Neuronal stem cell (in vitro differentiated cells): ENCODE results near the gene GABRB1.

ENCODE experiments used
- DNase-seq: peaks from one replicate; pipeline ENCODE4 v3.0.0-alpha.2; 2013; ENCODE audit warnings: low spot score
- H2AFZ ChIP-seq: one replicate; pipeline ENCODE4 v1.6.1; 2013; ENCODE audit warnings: mild to moderate bottlenecking, low read length, inconsistent platforms
- H2AK5ac ChIP-seq: 2 replicates; pipeline ENCODE4 v1.6.1; 2013; ENCODE audit warnings: low read depth, mild to moderate bottlenecking, inconsistent platforms, low read length, moderate library complexity, mixed read lengths
- H2BK120ac ChIP-seq: 2 replicates; pipeline ENCODE4 v1.6.1; 2013; ENCODE audit warnings: low read depth, mild to moderate bottlenecking, inconsistent platforms, low read length, moderate library complexity, mixed read lengths
- H2BK12ac ChIP-seq: one replicate; pipeline ENCODE4 v1.6.1; 2013; ENCODE audit warnings: low read length, inconsistent platforms
- H2BK15ac ChIP-seq: 2 replicates; pipeline ENCODE4 v1.6.1; 2013; ENCODE audit warnings: mild to moderate bottlenecking, low read length, inconsistent platforms, mixed read lengths
- H2BK5ac ChIP-seq: one replicate; pipeline ENCODE4 v1.6.1; 2013; ENCODE audit warnings: inconsistent platforms, mild to moderate bottlenecking, low read length, moderate library complexity
- H3K14ac ChIP-seq: one replicate; pipeline ENCODE4 v1.6.1; 2013; ENCODE audit warnings: low read length, inconsistent platforms
- H3K18ac ChIP-seq: 2 replicates; pipeline ENCODE4 v1.6.1; 2013; ENCODE audit warnings: low read length, inconsistent platforms
- H3K23ac ChIP-seq: 2 replicates; pipeline ENCODE4 v1.6.1; 2013; ENCODE audit warnings: low read depth, mild to moderate bottlenecking, mixed read lengths, low read length, inconsistent platforms; ENCODE audit not compliant: poor library complexity
- H3K27ac ChIP-seq: replicated peaks from 3 replicates; pipeline ENCODE4 v1.5.1; 2013; ENCODE audit warnings: low read length, inconsistent platforms
- H3K27me3 ChIP-seq, 3 experiments: 2 replicates each; pipeline ENCODE4 v1.6.1; 2013; ENCODE audit warnings: low read length in 3 of 3, mild to moderate bottlenecking in 2 of 3, inconsistent platforms in 1 of 3, low read depth in 1 of 3, mixed read lengths in 1 of 3, moderate library complexity in 1 of 3; ENCODE audit not compliant: control insufficient read depth in 3 of 3, insufficient read depth in 3 of 3
- H3K36me3 ChIP-seq, 2 donors: replicated peaks in 1 of 2; 2 replicates each; pipeline ENCODE4 v1.6.1; 2013; ENCODE audit warnings: low read length in 2 of 2; ENCODE audit not compliant: control insufficient read depth in 2 of 2, insufficient read depth in 2 of 2
- H3K4ac ChIP-seq: 2 replicates; pipeline ENCODE4 v1.6.1; 2013; ENCODE audit warnings: inconsistent platforms, mild to moderate bottlenecking, low read length, moderate library complexity
- H3K4me1 ChIP-seq, 2 donors: 1 replicate in 1 of 2; 2 replicates in 1 of 2; pipeline ENCODE4 v1.6.1; 2013; ENCODE audit warnings: low read length in 2 of 2, low read depth in 1 of 2; ENCODE audit not compliant: control insufficient read depth in 2 of 2, insufficient read depth in 1 of 2
- H3K4me2 ChIP-seq: one replicate; pipeline ENCODE4 v1.6.1; 2013; ENCODE audit warnings: mild to moderate bottlenecking, low read length, inconsistent platforms; ENCODE audit not compliant: insufficient read depth, poor library complexity, severe bottlenecking
- H3K4me3 ChIP-seq, 2 donors: 2 replicates each; pipeline ENCODE4 v1.5.1; 2013; ENCODE audit warnings: low read length in 2 of 2, mild to moderate bottlenecking in 2 of 2, inconsistent platforms in 1 of 2, moderate library complexity in 1 of 2
- H3K79me1 ChIP-seq: one replicate; pipeline ENCODE4 v1.6.1; 2013; ENCODE audit warnings: low read depth, mild to moderate bottlenecking, inconsistent platforms, low read length, moderate library complexity
- H3K9ac ChIP-seq: one replicate; pipeline ENCODE4 v1.6.1; 2013; ENCODE audit warnings: mild to moderate bottlenecking, low read depth, low read length, inconsistent platforms; ENCODE audit not compliant: poor library complexity
- H3K9me3 ChIP-seq, 2 donors: replicated peaks in 1 of 2; 2 replicates each; pipeline versions ENCODE3 to v1.6.1; 2013; ENCODE audit warnings: low read length in 2 of 2, mild to moderate bottlenecking in 2 of 2, inconsistent platforms in 1 of 2, low read depth in 1 of 2, mixed read lengths in 1 of 2, moderate library complexity in 1 of 2; ENCODE audit not compliant: control insufficient read depth in 2 of 2, insufficient read depth in 1 of 2
- H4K8ac ChIP-seq: one replicate; pipeline ENCODE4 v1.6.1; 2013; ENCODE audit warnings: low read depth, mild to moderate bottlenecking, inconsistent platforms, low read length, moderate library complexity
- H4K91ac ChIP-seq: one replicate; pipeline ENCODE4 v1.6.1; 2013; ENCODE audit warnings: low read length, low read depth, mild to moderate bottlenecking, inconsistent platforms; ENCODE audit not compliant: poor library complexity
- WGBS, 2 donors: extraction: QIAGEN DNeasy Blood & Tissue Kit; methylation state at CpG; one replicate each; pipeline ENCODE4 v1.1.7; 2013; ENCODE audit warnings: missing lambda C conversion rate in 2 of 2, mixed read lengths in 1 of 2; ENCODE audit not compliant: insufficient read length in 2 of 2, insufficient replicate concordance in 1 of 2; ENCODE audit errors: extremely low coverage in 2 of 2; 5-methylcytosine and 5-hydroxymethylcytosine counted together

Gene GABRB1

GRCh38 chr4:47475411-47475810 is 444.0 kb downstream of the GABRB1 start:
- peaks cover 0 to 7% of the 10 kb centered on the region in 2 donors for H3K4me1 ChIP-seq
- H2AFZ ChIP-seq: no peak overlapping the region
- H2BK12ac ChIP-seq: no peak overlapping the region
- WGBS, 2 donors: no CpG with 5 or more reads among the region's 1 CpG
- H3K4me3 ChIP-seq: no peak overlapping the region
- H3K4ac ChIP-seq: no peak overlapping the region
- H3K9me3 ChIP-seq: no peaks in the 10 kb centered on the region
- no peak overlapping the region for H3K18ac ChIP-seq
- H3K14ac ChIP-seq: no peak overlapping the region
- H4K91ac ChIP-seq: no peak overlapping the region
- H2BK120ac ChIP-seq: no peak overlapping the region
- H2AK5ac ChIP-seq: no peak overlapping the region
- no peak overlapping the region for H4K8ac ChIP-seq
- no peak overlapping the region for H3K9ac ChIP-seq
- no peak for DNase-seq
- no peak overlapping the region for H2BK5ac ChIP-seq
- no peak overlapping the region for H2BK15ac ChIP-seq
- no peak overlapping the region for H3K4me2 ChIP-seq
- no peaks in the 10 kb centered on the region for H3K36me3 ChIP-seq
- H3K23ac ChIP-seq: no peak overlapping the region
- no peak overlapping the region for H3K27ac ChIP-seq
- no peaks in the 10 kb centered on the region for H3K79me1 ChIP-seq
- peaks cover 0 to 9% (median 0%) of the 10 kb centered on the region in 3 experiments for H3K27me3 ChIP-seq
